ENCODE measurements around the gene TAX1BP3.
"Not testable (repeated sequence)": the region's sequence is repeated elsewhere in the genome, so short reads cannot be mapped to it uniquely, and the experiment has no call there.

TAX1BP3 gene, protein sequence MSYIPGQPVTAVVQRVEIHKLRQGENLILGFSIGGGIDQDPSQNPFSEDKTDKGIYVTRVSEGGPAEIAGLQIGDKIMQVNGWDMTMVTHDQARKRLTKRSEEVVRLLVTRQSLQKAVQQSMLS

GRCh38 chr17:3668279-3669084 is at the start of gene TAX1BP3, which contains the start of gene EMC6:
TAX1BP3 (minus strand) TSS chr17:3668578; CDS start chr17:3668526, 52 bp downstream.
EMC6 (plus strand) TSS chr17:3668812; CDS start chr17:3669147, 335 bp downstream.
- DNase-seq (ENCODE audit: low read depth): peak; percentile 100

GRCh38 chr17:3715296-3715695 is 46.9 kb upstream of the TAX1BP3 start:
- DNase-seq (ENCODE audit: low read depth): no peak

- DNase-seq (ENCODE audit: low read depth): no peak
These were observed 44.6 kb upstream of the TAX1BP3 start for GRCh38 chr17:3712811-3713463.

DNA sequence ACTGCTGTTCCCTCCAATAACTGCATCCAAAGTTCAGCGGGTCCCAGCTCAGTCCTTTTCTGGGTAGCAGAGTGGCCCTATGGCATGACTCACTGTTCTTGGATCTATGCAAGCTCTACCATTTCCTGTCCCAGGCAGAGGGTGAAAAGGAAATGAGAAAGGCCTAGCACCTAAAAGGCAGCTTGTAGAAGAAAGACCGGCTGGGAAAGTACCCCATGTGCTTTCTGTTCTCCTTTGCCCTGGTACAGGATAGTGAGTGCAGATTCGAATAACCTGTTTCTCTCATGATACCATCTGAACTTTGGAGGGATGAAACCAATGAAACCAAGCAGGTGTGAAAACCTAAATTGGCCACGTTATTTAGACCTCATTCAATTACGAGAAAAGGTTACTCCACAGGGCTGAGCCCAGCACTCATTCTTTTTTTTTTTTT is 42.6 kb upstream of the TAX1BP3 start:
- peak; percentile 32 for DNase-seq (ENCODE audit: low read depth)

DNA sequence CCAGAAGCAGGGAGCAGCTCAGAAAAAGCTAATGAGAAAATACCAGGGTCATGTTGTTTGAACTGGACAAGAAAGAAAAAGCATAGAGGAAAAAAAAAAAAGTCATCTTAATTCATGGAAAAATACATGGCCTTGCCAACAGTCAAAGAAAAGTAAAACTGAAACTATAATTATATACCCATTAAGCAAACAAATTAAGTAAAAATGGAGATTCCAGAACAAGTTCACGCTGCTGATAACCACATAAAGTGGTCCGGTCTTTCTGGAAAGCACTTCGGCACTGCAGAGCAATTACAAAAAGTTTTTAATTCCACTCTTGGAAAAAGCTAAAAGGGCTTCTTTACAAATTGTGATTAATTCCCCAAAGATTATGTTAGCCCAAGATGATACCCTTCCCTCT is 40.0 kb upstream of the TAX1BP3 start:
- no peak for DNase-seq (ENCODE audit: low read depth)

DNA sequence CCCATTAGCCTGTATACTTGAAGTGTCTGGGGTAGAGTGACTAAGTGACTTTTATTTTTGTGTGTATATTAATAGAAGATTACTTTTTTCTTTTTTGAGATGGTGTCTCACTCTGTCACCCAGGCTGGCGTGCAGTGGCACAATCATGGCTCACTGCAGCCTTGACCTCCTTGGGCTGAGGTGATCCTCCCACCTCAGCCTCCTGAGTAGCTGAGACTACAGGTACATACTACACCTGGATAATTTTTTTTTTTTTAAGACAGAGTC is 37.3 kb upstream of the TAX1BP3 start:
- not testable (repeated sequence) for DNase-seq (ENCODE audit: low read depth)

- no peak for DNase-seq (ENCODE audit: low read depth)
These were observed 36.7 kb upstream of the TAX1BP3 start for GRCh38 chr17:3704931-3705717.

DNA sequence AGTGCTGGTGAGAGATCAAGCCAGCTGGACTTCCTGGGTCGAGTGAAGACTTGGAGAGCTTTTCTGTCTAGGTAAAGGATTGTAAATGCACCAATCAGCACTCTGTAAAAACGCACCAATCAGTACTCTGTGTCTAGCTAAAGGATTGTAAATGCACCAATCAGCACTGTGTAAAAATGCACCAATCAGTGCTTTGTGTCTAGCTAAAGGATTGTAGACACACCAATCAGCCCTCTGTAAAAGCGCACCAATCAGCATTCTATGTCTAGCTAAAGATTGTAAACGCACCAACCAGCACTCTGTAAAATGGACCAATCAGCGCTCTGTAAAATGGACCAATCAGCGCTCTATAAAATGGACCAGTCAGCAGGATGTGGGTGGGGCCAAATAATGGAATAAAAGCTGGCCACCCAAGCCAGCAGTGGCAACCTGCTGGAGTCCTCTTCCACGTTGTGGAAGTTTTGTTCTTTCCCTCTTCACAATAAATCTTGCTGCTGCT is 33.7 kb upstream of the TAX1BP3 start:
- not testable (repeated sequence) for DNase-seq (ENCODE audit: low read depth)

GRCh38 chr17:3699951-3700350 is 31.6 kb upstream of the TAX1BP3 start:
- no peak for DNase-seq (ENCODE audit: low read depth)

GRCh38 chr17:3698139-3698538 is 29.8 kb upstream of the TAX1BP3 start:
- no peak for DNase-seq (ENCODE audit: low read depth)

DNA sequence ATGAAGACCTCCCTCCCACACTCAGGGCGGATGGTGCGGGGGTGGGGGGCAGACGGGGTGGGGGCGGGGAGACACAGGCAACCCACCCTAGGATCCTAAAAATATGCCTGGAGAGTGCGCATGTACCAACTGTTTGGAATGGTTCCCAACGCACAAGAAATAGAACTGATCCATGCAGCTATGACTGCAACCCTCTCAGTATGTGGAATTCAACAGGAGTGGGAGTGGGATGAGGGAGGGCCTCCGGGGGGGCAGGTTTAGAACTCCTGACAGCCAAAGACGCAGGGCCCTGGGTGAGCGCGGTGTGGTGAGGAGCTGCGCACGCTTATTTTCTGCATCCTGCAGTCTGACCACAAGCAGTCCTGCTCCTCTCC is 28.7 kb upstream of the TAX1BP3 start:
- DNase-seq (ENCODE audit: low read depth): no peak

GRCh38 chr17:3695723-3696411 is 27.5 kb upstream of the TAX1BP3 start, which contains the start of gene P2RX5:
P2RX5 (minus strand) TSS chr17:3696155; CDS start chr17:3696005, 150 bp downstream.
- DNase-seq (ENCODE audit: low read depth): peak; percentile 26

GRCh38 chr17:3695129-3695722 is 26.8 kb upstream of the TAX1BP3 start:
- no peak for DNase-seq (ENCODE audit: low read depth)

GRCh38 chr17:3693829-3694231 is 25.5 kb upstream of the TAX1BP3 start:
- no peak for DNase-seq (ENCODE audit: low read depth)

DNA sequence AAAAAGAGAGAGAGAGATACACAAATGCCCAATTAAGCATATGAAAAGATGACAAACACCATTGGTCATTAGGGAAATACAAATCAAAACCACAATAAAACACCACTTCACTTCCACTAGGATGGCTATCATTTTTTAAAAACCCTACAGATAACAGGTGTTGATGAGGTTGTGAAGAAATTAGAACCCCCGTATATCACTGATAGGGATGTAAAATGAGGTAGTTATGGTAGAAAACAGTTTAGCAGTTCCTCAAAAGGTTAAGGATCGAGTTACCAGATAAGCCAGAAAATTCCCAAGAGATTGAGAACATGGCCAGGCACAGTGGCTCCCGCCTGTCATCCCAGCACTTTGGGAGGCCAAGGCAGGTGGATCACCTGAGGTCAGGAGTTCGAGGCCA is 24.8 kb upstream of the TAX1BP3 start:
- DNase-seq (ENCODE audit: low read depth): no peak

DNA sequence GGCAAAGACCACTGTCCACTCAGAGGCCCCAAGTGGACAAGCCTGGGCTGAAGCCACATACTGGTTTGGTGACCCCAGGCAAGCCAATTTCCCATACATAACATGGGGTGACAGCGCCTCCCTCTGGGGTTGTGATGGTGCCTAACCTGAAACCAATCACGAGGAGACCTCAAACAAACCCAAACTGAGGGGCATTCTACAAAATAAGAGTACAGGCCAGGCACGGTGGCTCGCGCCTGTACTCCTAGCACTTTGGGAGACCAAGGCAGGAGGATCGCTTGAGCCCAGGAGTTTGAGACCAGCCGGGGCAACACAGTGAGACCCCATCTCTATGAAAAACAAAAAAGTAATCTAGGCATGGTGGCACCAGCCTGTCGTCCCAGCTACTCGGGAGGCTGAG is 24.0 kb upstream of the TAX1BP3 start:
- DNase-seq (ENCODE audit: low read depth): no peak

- no peak for DNase-seq (ENCODE audit: low read depth)
These were observed 23.3 kb upstream of the TAX1BP3 start for GRCh38 chr17:3691617-3692067.

- no peak for DNase-seq (ENCODE audit: low read depth)
These were observed 21.8 kb upstream of the TAX1BP3 start for GRCh38 chr17:3690094-3690715.

GRCh38 chr17:3689262-3690093 is 21.1 kb upstream of the TAX1BP3 start:
- no peak for DNase-seq (ENCODE audit: low read depth)

GRCh38 chr17:3688852-3689261 is 20.5 kb upstream of the TAX1BP3 start:
- no peak for DNase-seq (ENCODE audit: low read depth)

Data from activated T-cell treated with anti-CD3 and anti-CD28 coated beads for 1 hour (primary cell).